HG03108 (cell line): ENCODE data around the gene PDE3A.
"Not testable (repeated sequence)": the region's sequence is repeated elsewhere in the genome, so short reads cannot be mapped to it uniquely, and the experiment has no call there.

Experiments
- ATAC-seq: cut with Tn5 transposase; IDR thresholded peaks from one replicate; pipeline ENCODE4 v1.9.1; 2021; ENCODE audit warnings: moderate library complexity; ENCODE audit not compliant: unreplicated experiment

Gene PDE3A

DNA sequence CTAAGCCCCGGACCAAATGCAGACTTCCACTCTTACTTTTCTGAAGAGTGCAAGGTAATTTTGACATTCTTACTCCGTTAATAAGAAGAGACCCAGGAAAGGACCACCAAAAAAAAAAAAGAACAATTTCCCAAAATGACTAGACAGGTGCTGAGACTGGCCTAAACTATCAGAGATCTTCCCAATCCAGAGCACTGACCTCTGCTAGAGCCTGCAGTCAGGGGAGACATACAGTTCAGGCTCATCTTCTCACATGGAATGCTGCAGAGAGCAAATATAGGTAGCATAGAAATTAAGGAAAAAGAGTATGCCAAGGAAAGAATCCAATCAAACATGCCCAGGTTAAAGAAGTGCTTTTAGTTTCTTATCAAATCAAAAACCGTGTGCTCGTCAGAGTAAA, 177.9 kb downstream of the PDE3A start:
- ATAC-seq: no peak

DNA sequence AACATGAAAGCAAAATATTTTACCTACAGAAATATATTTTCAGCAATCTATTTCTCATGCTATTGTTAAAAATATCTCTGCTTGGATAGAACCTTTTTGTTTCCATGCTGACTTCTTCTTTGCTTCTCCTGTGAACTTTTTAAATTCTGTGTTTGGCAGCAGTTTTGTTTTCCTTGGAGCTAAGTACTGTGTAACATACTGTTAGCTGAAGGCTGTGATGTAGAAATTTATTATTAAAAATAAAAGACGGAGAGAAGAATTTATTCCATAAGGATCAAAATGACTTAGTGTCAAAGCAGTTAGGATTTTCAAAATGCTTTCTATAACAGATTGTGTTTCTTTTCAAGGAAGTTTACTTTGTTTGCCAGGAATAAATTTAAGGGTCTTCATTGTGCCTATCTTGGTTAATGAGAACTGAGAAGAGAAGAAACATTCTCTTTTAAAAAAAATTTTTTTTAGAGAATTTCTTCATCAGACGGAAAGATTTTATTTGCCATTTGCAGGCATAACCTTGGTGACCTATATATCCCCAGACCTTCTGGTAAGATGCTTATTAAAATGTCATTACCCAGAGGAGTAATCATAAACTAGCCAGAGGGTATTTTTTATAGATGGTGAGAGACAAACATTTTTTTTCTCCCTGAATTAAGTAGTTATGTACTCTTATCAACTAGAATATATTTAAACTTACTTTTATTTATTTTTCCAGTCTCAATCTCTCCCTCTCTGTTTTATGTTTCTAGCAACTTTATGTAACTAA, 179.7 kb downstream of the PDE3A start:
- ATAC-seq: no peak

DNA sequence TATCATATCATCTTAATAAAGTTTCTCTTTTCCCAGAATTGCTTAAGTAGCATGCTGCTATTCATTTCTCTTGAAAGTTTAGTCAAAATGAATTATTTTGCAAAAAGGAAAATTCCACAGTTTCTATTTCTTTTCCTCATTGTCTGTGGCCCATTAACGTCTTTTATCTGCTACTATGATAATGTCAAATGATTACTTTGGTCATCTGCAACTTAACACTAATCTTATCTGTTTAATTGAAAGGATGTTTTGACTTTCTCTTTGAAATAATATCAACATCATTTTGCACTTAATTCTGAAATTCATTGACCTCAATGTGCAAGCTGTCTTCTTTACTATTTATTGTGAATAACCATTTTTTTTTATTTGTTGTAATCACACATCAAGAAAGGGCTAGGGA, 180.3 kb downstream of the PDE3A start:
- ATAC-seq: no peak

DNA sequence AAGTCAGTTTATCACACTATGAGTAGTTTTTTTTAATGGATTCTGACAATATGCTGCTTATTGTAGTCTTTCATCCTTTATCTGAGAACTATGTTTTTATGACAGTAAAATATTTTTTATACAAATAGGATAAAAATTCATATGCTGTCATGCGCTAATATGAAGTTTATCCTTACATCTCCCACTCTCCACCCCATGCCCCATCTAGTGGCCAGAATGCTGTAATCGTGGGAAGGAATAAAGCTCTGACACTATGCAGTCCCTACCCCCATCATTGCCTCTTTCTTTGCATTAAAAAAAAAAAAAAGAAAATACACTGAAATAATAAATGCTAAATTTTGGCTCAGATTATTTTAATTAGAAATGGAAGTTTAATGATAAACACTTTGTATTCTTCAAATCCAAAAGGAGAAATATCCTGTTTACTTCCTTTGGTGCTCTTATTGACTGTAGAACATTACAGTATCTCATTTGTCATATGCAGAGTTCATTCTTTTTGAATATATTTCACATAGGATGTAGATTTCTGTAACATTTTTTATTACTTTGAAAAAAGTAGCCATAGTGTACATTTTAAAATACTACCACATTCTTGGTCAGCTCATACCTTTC, 180.9 kb downstream of the PDE3A start:
- no peak for ATAC-seq

DNA sequence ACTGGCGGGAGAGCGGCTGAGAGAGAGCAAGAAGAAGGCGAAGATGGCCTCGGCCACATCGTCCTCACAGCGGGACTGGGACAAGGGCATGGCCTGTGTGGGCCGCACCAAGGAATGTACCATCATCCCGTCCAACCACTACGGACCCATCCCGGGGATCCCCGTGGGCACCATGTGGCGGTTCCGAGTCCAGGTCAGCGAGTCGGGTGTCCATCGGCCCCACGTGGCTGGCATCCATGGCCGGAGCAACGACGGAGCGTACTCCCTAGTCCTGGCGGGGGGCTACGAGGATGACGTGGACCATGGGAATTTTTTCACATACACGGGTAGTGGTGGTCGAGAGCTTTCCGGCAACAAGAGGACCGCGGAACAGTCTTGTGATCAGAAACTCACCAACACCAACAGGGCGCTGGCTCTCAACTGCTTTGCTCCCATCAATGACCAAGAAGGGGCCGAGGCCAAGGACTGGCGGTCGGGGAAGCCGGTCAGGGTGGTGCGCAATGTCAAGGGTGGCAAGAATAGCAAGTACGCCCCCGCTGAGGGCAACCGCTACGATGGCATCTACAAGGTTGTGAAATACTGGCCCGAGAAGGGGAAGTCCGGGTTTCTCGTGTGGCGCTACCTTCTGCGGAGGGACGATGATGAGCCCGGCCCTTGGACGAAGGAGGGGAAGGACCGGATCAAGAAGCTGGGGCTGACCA, 183.6 kb downstream of the PDE3A start:
- not testable (repeated sequence) for ATAC-seq

DNA sequence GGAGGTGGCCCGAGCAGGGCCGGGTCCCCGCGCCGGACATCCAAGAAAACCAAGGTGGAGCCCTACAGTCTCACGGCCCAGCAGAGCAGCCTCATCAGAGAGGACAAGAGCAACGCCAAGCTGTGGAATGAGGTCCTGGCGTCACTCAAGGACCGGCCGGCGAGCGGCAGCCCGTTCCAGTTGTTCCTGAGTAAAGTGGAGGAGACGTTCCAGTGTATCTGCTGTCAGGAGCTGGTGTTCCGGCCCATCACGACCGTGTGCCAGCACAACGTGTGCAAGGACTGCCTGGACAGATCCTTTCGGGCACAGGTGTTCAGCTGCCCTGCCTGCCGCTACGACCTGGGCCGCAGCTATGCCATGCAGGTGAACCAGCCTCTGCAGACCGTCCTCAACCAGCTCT, 184.2 kb downstream of the PDE3A start:
- not testable (repeated sequence) for ATAC-seq

DNA sequence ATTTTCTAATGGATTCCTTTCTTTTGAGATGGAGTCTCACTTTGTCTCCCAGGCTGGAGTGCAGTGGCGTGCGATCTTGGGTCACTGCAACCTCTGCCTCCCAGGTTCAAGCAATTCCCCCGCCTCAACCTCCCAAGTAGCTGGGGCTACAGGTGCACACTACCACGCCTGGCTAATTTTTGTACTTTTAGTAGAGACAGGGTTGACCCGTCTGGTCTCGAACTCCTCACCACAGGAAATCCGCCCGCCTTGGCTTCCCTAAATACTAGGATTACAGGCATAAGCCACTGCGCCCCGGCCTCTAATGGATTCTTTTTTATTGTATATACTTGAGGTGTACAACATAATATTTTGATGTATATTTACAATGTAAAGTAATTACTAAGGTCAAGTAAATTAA, 186.7 kb downstream of the PDE3A start:
- ATAC-seq: no peak

DNA sequence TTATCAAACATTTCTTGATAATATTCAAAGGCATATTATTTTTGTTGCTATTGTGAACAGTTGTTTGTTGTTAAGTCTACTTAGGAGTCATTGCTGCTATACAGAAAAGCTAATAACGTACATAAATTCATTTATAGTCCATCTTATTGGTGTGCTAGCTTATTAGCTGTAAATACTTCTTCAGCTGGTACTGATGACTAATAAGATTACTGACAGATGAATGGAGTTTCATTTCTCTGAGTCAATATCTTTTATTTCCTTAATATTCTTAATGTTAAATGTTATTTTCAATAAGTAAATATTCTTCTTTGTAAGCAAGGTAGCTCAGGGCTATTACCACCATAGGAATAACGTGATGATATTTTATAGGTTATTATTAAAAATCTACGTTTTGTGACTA, 187.4 kb downstream of the PDE3A start:
- ATAC-seq: no peak

DNA sequence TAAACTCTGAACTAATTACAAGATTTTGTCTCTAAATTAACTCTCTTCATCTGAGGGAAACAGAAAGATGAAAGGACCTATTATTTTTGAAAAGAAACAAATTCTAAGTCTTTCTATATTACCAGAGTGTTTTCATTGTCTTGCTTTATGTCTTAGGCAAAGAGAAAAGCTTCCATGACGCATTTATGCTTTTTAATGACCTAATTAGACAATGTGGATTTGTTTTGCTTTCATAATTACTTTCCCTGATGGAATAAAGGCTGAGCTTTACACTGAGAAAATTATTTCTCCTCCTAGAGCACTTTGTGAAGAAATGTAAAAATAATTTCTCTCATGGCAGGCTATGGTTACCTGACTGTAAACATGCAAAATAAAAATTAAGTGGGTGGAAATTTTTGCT, 188.8 kb downstream of the PDE3A start:
- no peak for ATAC-seq

DNA sequence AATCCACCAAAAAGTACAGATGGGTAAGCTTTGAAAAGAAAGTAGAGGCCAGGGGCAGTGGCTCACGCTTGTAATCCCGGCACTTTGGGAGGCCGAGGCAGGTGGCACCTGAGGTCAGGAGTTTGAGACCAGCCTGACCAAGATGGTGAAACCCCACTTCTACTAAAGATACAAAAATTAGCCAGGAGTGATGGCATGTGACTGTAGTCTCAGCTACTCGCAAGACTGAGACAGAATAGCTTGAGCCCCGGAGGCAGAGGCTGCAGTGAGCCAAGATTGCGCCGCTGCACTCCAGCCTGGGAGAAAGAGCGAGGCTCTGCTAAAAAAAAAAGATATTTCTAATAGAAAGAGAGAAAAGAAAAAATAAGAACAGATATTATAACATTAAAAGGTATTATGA, 192.6 kb downstream of the PDE3A start:
- no peak for ATAC-seq

DNA sequence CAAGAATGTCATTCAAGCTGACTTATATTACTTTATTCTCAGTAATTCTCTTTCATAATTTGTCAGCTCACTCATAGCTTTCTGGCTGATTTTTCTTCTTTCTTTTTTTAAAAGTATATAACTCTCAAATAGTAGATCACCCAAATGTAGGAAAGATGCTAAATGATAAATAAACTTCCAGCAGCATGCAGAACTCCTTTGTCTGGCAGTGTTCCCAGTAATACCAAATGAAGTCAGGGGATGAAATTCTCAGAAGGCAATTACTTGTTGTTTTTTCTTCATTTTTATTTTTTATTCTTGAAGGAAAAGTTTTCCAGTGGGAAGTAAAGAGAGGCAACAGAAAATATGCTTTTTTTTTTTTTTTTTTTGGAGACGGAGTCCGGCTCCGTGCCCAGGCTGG, 193.5 kb downstream of the PDE3A start:
- ATAC-seq: no peak

DNA sequence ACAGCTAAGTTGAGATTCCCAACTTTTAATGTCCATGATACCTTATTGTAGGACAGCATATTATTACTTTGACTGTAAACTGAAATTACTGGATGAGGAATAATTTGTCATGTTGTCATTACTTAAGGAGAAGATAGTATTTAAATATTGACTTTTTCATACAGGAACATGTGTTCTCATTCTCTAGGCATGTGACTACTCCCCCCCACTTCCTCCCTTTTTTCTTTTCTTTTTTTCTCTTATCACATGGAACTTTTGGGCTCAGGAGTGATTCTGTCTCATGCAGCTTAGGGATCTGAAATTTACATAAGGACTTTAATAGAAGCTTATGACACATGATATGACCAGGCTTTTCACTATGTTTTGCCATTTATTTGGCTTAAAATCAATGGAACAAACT, 199.1 kb downstream of the PDE3A start:
- ATAC-seq: no peak

DNA sequence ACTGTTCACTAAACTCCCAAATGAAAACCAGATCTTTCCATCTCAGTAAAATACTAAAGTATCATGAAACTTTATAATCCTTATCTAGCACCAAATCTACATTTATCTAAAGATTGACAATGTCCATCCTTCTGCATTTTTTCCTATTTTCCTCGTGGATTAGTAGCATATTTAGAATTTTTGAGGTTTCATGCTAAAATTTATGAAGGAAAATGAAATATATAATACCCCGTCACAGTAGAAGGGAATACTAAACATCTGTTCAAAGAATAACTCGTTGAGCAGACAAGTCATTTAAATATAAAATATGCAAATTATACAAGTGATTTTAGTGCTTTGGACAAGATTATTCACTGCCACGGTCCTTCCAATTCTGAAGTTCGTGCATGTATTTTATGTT, 204.1 kb downstream of the PDE3A start:
- no peak for ATAC-seq

DNA sequence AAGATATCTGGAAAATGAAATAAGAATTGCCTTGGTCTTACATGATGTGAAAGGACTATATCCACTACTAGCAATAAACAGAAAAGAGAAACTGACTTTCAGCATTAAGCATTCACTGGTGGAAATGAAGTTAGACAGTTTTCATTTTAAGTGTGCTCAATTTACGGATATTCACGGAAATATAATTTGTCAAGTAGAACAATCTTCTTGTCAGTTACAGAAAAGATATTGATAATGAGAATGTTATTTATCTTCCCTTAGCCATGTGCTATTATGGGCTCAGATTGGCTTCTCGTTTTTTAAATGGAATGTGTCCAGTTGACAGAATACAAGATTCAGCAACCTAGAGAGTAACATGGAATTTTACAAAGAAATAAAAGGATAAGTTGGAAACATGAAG, 208.2 kb downstream of the PDE3A start:
- ATAC-seq: no peak

DNA sequence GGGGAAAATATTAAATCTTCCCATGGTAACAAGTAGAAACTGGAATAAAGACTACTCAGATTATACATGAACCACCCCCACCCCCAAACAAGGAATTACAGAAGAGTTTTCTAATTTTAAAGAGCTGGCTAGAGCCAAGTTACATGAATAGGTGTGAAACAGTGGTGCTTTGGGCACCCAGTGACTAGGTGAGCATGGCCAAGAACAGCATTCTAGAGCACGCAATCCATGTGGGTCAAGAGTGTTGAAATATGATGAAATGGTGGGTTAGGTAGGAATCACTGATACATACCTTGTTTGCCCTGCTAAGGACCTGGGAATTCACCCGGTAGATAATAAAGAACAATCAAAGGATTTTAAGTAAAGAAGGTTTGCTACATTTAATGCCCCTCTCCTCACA, 208.7 kb downstream of the PDE3A start:
- no peak for ATAC-seq

DNA sequence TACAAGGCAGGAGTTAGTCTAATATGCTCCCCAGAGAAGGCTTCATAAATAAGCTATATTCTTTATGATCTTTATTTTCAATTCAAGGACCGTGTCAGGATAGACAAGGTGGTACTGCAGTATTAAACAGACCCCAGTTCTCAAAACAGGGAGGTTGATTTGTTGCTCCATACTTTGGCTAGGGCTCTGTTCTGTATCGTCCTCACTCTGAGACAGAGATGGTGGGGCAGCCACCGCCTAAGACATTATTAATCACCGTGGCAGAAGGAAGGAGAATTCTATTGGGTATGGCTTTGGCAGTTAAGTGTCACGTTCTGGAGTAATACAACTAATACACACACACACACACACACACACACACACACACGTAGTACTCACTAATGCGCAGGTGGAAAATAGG, 209.8 kb downstream of the PDE3A start:
- ATAC-seq: no peak

DNA sequence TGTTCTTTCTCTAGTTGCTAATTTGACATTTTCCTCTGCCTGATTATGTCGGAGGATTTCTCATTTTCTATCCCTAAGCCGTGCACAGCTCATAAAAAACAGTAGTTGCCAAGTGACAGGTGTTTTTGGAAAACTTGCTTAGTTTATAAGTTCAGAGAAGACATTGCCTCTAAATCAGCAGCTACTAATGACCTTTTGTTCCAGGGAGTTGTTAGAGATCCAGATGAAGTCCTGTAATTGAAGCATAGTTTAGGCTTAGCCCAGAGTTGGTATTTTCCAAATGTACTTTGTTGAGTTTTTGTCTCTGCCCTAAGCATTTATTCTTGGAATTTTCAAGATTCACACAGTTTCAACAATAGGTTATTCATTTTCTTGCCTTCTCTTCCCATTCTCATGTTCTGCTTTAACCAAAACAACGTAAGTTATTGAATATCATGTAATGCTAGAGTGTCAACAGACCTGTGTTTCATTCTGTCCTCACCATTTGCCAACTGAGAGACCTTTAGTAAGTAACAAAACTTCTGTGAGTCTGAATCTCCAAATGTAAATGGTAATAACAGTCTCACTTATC, 216.8 kb downstream of the PDE3A start:
- no peak for ATAC-seq

DNA sequence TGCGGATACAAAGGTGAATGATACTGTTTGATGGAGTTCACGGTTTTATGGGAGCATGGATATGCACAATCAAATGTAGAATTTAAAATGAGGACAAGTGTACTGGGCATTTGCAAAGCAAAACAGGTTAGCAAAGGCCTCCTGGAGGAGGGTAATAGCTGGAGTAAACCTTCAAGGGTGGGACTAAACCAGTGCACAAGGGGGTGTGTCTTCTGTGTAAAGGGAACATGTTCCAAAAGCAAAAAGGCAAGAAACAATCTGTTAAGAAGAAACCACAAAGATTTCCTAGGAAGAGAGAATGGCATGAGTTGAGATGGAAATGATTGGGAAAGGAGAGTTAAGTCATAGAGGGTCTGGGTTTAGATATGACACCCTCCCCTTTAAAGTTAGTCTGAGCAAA, 217.6 kb downstream of the PDE3A start:
- ATAC-seq: no peak

DNA sequence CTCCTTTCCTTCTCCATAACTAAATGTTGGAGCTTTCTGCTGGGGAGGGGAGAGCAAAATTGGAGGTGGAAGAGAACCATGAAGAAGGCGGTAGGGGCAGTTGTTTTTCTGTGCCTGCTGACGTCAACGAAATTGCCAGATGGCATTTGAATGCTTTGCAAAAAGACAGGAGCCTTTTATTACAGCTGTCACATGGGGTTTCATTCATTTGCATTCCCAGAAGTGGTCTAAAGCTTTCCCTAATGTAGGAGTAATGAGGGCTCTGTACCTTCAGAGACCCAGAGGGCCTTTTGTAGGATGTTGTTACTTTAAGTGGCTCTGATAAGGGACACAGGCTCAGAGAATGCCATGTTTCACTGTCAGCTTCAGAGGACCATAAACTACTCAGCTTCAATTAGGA, 219.7 kb downstream of the PDE3A start:
- ATAC-seq: no peak

DNA sequence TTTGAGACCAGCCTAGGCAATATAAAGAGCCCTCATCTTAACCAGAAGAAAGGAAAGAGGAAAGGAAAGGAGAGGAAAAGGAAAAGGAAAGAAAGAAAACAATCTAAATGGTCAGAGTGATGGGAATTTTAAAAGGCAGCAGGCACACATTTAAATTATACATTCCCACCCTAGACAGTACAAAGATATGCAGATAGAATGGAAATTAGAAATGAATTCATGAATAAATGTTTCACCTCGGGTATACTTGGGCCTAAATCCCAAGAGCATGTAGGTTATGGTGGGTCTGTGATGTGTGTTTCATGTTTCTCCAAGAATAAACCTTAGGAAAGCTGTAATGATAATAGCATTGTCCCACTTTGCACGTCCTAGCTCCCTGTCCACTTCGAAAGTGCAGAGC, 222.2 kb downstream of the PDE3A start:
- no peak for ATAC-seq

DNA sequence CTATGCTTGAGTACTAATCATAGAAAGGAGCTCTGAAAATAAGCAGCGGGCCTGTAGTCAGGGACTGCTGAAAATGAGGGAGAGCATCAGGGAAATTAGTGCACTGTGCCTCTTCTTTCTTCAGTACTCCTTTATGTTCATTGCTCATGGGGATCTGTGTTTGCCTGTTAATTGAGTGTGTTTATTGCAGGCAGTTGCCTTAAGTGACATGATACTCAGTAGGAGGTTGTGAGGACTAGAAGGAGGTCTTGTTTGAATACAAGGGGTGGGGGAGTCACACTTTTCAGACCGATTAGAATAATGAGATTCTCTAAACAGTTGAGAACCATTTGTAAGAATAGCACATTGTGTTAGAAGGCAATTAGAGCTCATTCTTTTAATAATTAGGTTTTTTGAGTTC, 224.2 kb downstream of the PDE3A start:
- ATAC-seq: no peak

DNA sequence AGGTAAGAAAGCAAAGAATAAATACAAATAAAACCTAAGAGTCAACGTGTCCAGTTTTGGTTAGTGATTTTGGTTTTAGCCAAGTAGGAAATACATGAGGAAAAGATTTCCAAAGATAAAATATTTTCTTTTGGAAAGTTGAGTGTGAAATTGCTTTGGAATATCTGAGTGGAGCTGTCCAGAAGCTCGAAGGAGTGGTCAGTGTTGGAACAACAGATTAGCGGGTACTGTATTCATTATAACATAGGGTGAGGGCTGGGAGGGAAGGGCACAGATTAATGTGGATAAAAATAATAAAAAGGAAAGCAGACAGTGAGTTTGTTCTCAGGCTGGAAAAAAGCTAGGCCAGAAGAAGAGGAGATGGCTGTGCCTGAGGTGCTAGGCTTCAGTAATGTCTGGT, 225.3 kb downstream of the PDE3A start:
- ATAC-seq: no peak
